SK-N-SH (cell line): ENCODE data around the gene TCF15. TPM values are rescaled to one million over a fixed set of nuclear protein-coding genes. Genes with fewer than 3 reads are reported as not detected.

Experiments used
- CTCF ChIA-PET: fragments of 300-600, 350-600 bp; formaldehyde crosslinking; extraction: SDS; loops from one replicate; lab custom pipeline; 2021; lab: Yijun Ruan, JAX
- POLR2A ChIA-PET: fragments of 350-600 bp; sonication (Branson Sonifier 250); formaldehyde crosslinking; extraction: SDS; loops from one replicate; lab custom pipeline; 2020; ENCODE audit warnings: antibody characterized with exemption, inconsistent platforms; lab: Yijun Ruan, JAX
- DNase-seq: peaks from one replicate; pipeline ENCODE4 v3.0.0; 2012
- H2AFZ ChIP-seq: fragments of 200-600 bp; sonication (generic); 2 replicates; pipeline ENCODE4 v1.8.1; 2016; ENCODE audit warnings: antibody characterized with exemption, mild to moderate bottlenecking, low read depth
- H3F3A ChIP-seq: fragments of 200-600 bp; sonication (generic); replicated peaks from 2 replicates; pipeline ENCODE3; 2016; ENCODE audit warnings: antibody characterized with exemption, mild to moderate bottlenecking; ENCODE audit not compliant: insufficient read depth
- H3K27ac ChIP-seq, 2 experiments: fragments of 200-500 bp in 1 of 2; fragments of 200-600 bp in 1 of 2; sonication (Bioruptor generic) in 1 of 2; sonication (generic), shearing (Covaris generic) in 1 of 2; 2 replicates each; pipeline versions ENCODE4 v1.5.1 to v1.6.1; 2014 to 2016; ENCODE audit warnings: low read depth in 2 of 2, inconsistent platforms in 1 of 2, low read length in 1 of 2, mild to moderate bottlenecking in 1 of 2, mixed read lengths in 1 of 2
- H3K27me3 ChIP-seq: fragments of 200-600 bp; sonication (generic), shearing (Covaris generic); 2 replicates; pipeline ENCODE4 v1.6.1; 2016; ENCODE audit warnings: mixed run types; ENCODE audit not compliant: insufficient read depth
- H3K36me3 ChIP-seq, 2 experiments: fragments of 200-500 bp in 1 of 2; fragments of 200-600 bp in 1 of 2; sonication (Bioruptor generic) in 1 of 2; sonication (generic) in 1 of 2; replicated peaks in 1 of 2; 2 replicates each; pipeline versions ENCODE3 to v1.5.1; 2014 to 2016; ENCODE audit warnings: low read length in 1 of 2, mild to moderate bottlenecking in 1 of 2; ENCODE audit not compliant: insufficient read depth in 2 of 2, control insufficient read depth in 1 of 2
- H3K4me1 ChIP-seq, 2 experiments: fragments of 200-500 bp in 1 of 2; fragments of 200-600 bp in 1 of 2; sonication (Bioruptor generic) in 1 of 2; sonication (generic), shearing (Covaris generic) in 1 of 2; 2 replicates each; pipeline versions ENCODE4 v1.5.1 to v1.6.1; 2014 to 2016; ENCODE audit warnings: low read depth in 1 of 2, low read length in 1 of 2, mixed run types in 1 of 2; ENCODE audit not compliant: insufficient read depth in 2 of 2, control insufficient read depth in 1 of 2
- H3K4me2 ChIP-seq: fragments of 200-600 bp; sonication (generic), shearing (Covaris generic); 2 replicates; pipeline ENCODE4 v1.6.1; 2017; ENCODE audit warnings: mixed run types
- H3K4me3 ChIP-seq, 2 experiments: fragments of 200-500 bp in 1 of 2; fragments of 200-600 bp in 1 of 2; sonication (Bioruptor generic) in 1 of 2; sonication (generic), shearing (Covaris generic) in 1 of 2; 2 replicates each; pipeline versions ENCODE4 v1.5.1 to v1.8.1; 2014 to 2016; ENCODE audit warnings: low read depth in 2 of 2, inconsistent platforms in 1 of 2, low read length in 1 of 2, mild to moderate bottlenecking in 1 of 2, mixed read lengths in 1 of 2, moderate library complexity in 1 of 2
- H3K79me2 ChIP-seq: fragments of 200-600 bp; sonication (generic); 2 replicates; pipeline ENCODE4 v1.8.1; 2017; ENCODE audit warnings: mild to moderate bottlenecking; ENCODE audit not compliant: insufficient read depth
- H3K9ac ChIP-seq: fragments of 200-600 bp; sonication (generic); 2 replicates; pipeline ENCODE4 v1.6.1; 2017; ENCODE audit warnings: mixed run types
- H3K9me2 ChIP-seq: fragments of 200-600 bp; sonication (generic); 2 replicates; pipeline ENCODE4 v1.6.1; 2017; ENCODE audit warnings: mixed run types
- H3K9me3 ChIP-seq: fragments of 200-600 bp; sonication (generic); 2 replicates; pipeline ENCODE4 v1.6.1; 2017; ENCODE audit warnings: mixed run types, mild to moderate bottlenecking, moderate library complexity
- H4K20me1 ChIP-seq: fragments of 200-600 bp; sonication (generic); 2 replicates; pipeline ENCODE4 v1.6.1; 2017; ENCODE audit warnings: mild to moderate bottlenecking, mixed run types; ENCODE audit not compliant: insufficient read depth
- USF1 ChIP-seq: IDR thresholded peaks from 2 replicates; pipeline ENCODE4 v1.4.0; 2012; ENCODE audit warnings: low read depth, borderline replicate concordance
- USF2 ChIP-seq: fragments of 150-350 bp; IDR thresholded peaks from 2 replicates; pipeline ENCODE4 v1.6.1; 2017; ENCODE audit warnings: antibody characterized with exemption, low read length, low read depth, borderline replicate concordance
- WGBS: methylation state at CpG from one replicate; pipeline ENCODE4 v1.1.6; 2017; ENCODE audit warnings: low lambda C conversion rate; 5-methylcytosine and 5-hydroxymethylcytosine counted together
- polyA plus RNA-seq, 3 experiments: library from polyadenylated mRNA; depleted of rRNA; stranded (reverse); fragments of >200 nt; gene quantifications; 2 replicates each; pipeline ENCODE4 v1.2.3, GENCODE V29; 2012

Gene TCF15
- polyA plus RNA-seq, 1 of the 3 experiments (the other 2 are of a cell fraction): not detected

- Histone ChIP-seq H3K27ac (no peak overlapping the region), H3F3A (no peaks in the 10 kb centered on the region), H2AFZ (no peak overlapping the region), H3K4me2 (no peak overlapping the region), H3K9me2 (no peaks in the 10 kb centered on the region), H3K36me3 (no peaks in the 10 kb centered on the region), H3K9ac (no peak overlapping the region), H3K79me2 (no peaks in the 10 kb centered on the region), H3K27me3 (peaks cover 7% of the 10 kb centered on the region; the same call in 1 of the 2 replicates), H3K9me3 (no peaks in the 10 kb centered on the region), H3K4me3 (no peak overlapping the region)
- no peak for DNase-seq
- CTCF ChIA-PET: interaction anchor here (1.5 kb wide), 1 partner anchor 23 kb away, joined by 3 read pairs; no protein-coding TSS in a partner anchor
- POLR2A ChIA-PET: no interaction called here
- 33% methylated on average over 7 of the region's 7 CpGs for WGBS
- no peak for TF ChIP-seq USF1
- TF ChIP-seq, all 33 proteins: peak for 0
- Histone ChIP-seq H3K4me1 (no peaks in the 10 kb centered on the region), H4K20me1 (no peaks in the 10 kb centered on the region)
These were observed 25.2 kb downstream of the TCF15 start for GRCh38 chr20:584971-585301.

GRCh38 chr20:584161-584970 lies 25.7 kb downstream of the TCF15 start:
- CTCF ChIA-PET: interaction anchor here (1.5 to 5.2 kb wide), 3 partner anchors 22 to 155 kb away, joined by 3 to 22 read pairs (median 3); no protein-coding TSS in a partner anchor

More at GRCh38 chr20:584161-584970, 25.7 kb downstream of the TCF15 start:
- no peaks in the 10 kb centered on the region for H3K79me2 ChIP-seq
- DNase-seq: no peak
- 49% methylated on average over 7 of the region's 8 CpGs for WGBS
- no peak overlapping the region for H3K4me3 ChIP-seq
- peaks cover 7% of the 10 kb centered on the region; the same call in 1 of the 2 replicates for H3K27me3 ChIP-seq
- no peak overlapping the region for H3K9ac ChIP-seq
- H3K4me1 ChIP-seq: no peaks in the 10 kb centered on the region
- no peaks in the 10 kb centered on the region for H3F3A ChIP-seq
- no peak overlapping the region for H3K4me2 ChIP-seq
- H3K27ac ChIP-seq: no peak overlapping the region
- H2AFZ ChIP-seq: no peak overlapping the region
- POLR2A ChIA-PET: no interaction called here
- peak; percentile 73; the same call in 1 of the 2 replicates for TF ChIP-seq USF1
- TF ChIP-seq USF2: no peak
- H3K9me3 ChIP-seq: no peaks in the 10 kb centered on the region
- no peaks in the 10 kb centered on the region for H3K36me3 ChIP-seq
- no peaks in the 10 kb centered on the region for H3K9me2 ChIP-seq
- H4K20me1 ChIP-seq: no peaks in the 10 kb centered on the region
